Progenitor cell of endocrine pancreas (in vitro differentiated cells): ENCODE results near the gene SFPQ. TPM values are rescaled to one million over a fixed set of nuclear protein-coding genes. Genes with fewer than 3 reads are reported as not detected.

Experiments
- DNase-seq: peaks from one replicate; pipeline ENCODE4 v3.0.0; 2021; ENCODE audit warnings: low spot score; ENCODE audit not compliant: unreplicated experiment
- H3K27ac Mint-ChIP-seq: 2 replicates; pipeline ENCODE4 v1.8.0; 2021; ENCODE audit warnings: mild to moderate bottlenecking, moderate library complexity, mixed read lengths
- H3K27me3 Mint-ChIP-seq: 2 replicates; pipeline ENCODE4 v1.8.0; 2021; ENCODE audit warnings: mixed read lengths
- H3K36me3 Mint-ChIP-seq: 2 replicates; pipeline ENCODE4 v1.8.0; 2022; ENCODE audit warnings: mixed read lengths; ENCODE audit not compliant: insufficient read depth
- H3K4me1 Mint-ChIP-seq: 2 replicates; pipeline ENCODE4 v1.8.0; 2021; ENCODE audit warnings: low read depth, mixed read lengths
- H3K4me3 Mint-ChIP-seq: 2 replicates; pipeline ENCODE4 v1.8.0; 2021; ENCODE audit warnings: low read depth, mild to moderate bottlenecking, moderate library complexity, mixed read lengths
- H3K9me3 Mint-ChIP-seq: 2 replicates; pipeline ENCODE4 v1.8.0; 2021; ENCODE audit warnings: low read depth, mixed read lengths
- total RNA-seq: library from RNA; stranded (reverse); gene quantifications from 2 replicates; pipeline ENCODE4 v1.2.1, GENCODE V29; 2021
- TF ChIP-seq, protein P1 (sequence below): fragments of 200-600 bp; sonication (generic); IDR thresholded peaks from one replicate; pipeline ENCODE4 v1.5.0; 2021; ENCODE audit warnings: antibody characterized with exemption, mild to moderate bottlenecking; ENCODE audit not compliant: unreplicated experiment

SFPQ gene
- total RNA-seq, 1 donor from 2014 or later = 653 TPM

- DNase-seq = no peak
- Mint-ChIP-seq H3K27me3 (no peaks in the 10 kb centered on the region), H3K9me3 (no peaks in the 10 kb centered on the region), H3K27ac (peak overlapping the region; percentile 91), H3K4me1 (peaks cover 77% of the 10 kb centered on the region), H3K4me3 (no peak overlapping the region), H3K36me3 (peaks cover 72% of the 10 kb centered on the region)
- TF ChIP-seq, protein P1, sequence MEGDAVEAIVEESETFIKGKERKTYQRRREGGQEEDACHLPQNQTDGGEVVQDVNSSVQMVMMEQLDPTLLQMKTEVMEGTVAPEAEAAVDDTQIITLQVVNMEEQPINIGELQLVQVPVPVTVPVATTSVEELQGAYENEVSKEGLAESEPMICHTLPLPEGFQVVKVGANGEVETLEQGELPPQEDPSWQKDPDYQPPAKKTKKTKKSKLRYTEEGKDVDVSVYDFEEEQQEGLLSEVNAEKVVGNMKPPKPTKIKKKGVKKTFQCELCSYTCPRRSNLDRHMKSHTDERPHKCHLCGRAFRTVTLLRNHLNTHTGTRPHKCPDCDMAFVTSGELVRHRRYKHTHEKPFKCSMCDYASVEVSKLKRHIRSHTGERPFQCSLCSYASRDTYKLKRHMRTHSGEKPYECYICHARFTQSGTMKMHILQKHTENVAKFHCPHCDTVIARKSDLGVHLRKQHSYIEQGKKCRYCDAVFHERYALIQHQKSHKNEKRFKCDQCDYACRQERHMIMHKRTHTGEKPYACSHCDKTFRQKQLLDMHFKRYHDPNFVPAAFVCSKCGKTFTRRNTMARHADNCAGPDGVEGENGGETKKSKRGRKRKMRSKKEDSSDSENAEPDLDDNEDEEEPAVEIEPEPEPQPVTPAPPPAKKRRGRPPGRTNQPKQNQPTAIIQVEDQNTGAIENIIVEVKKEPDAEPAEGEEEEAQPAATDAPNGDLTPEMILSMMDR = no peak
Observed at GRCh38 chr1:35185200-35185599, 7.7 kb downstream of the SFPQ start.

GRCh38 chr1:35184495-35185199 lies 8.3 kb downstream of the SFPQ start:
- H3K4me3 Mint-ChIP-seq = peak overlapping the region; percentile 37
- H3K9me3 Mint-ChIP-seq = no peaks in the 10 kb centered on the region
- H3K27ac Mint-ChIP-seq = peak overlapping the region; percentile 91

DNA sequence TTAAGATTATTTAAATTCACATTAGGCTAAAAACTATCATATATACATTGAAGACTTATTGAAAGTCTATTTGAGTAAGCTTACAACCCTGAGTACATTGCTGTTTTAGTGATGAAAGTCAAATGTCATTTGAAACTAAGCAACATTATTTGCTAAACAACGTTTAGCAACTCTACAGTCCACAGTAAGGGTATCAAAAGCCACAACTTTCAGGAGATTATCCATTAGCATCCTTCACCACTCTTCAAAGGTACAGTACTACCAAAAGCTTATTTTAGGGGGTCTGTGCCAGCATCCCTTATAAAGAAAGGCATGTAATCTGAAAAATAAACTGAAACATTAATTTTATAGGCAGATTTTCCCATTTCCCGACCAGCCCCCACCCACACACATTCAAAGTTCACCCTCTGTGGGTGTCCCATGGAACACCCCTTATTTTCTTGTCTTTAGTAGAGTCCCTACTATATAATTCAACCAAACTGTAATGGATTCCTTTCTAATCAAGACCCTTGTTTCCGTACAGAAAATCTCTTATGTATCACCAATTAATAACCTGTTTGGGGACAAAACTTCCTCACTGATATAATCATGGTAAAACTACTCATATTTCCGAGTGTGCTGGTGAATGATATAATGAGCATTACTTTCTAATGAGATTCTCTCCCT lies 11.0 kb downstream of the SFPQ start:
- DNase-seq = no peak
- Mint-ChIP-seq H3K27me3 (no peaks in the 10 kb centered on the region), H3K4me3 (no peak overlapping the region), H3K27ac (peak overlapping the region; percentile 87), H3K36me3 (peaks cover 50% of the 10 kb centered on the region), H3K9me3 (no peaks in the 10 kb centered on the region), H3K4me1 (peaks cover 67% of the 10 kb centered on the region)
- TF ChIP-seq, protein P1 = no peak

More at GRCh38 chr1:35184495-35185199, 8.3 kb downstream of the SFPQ start:
- TF ChIP-seq, protein P1 = no peak
- DNase-seq = no peak
- peaks cover 68% of the 10 kb centered on the region for H3K36me3 Mint-ChIP-seq
- H3K27me3 Mint-ChIP-seq = no peaks in the 10 kb centered on the region
- H3K4me1 Mint-ChIP-seq = peaks cover 77% of the 10 kb centered on the region

DNA sequence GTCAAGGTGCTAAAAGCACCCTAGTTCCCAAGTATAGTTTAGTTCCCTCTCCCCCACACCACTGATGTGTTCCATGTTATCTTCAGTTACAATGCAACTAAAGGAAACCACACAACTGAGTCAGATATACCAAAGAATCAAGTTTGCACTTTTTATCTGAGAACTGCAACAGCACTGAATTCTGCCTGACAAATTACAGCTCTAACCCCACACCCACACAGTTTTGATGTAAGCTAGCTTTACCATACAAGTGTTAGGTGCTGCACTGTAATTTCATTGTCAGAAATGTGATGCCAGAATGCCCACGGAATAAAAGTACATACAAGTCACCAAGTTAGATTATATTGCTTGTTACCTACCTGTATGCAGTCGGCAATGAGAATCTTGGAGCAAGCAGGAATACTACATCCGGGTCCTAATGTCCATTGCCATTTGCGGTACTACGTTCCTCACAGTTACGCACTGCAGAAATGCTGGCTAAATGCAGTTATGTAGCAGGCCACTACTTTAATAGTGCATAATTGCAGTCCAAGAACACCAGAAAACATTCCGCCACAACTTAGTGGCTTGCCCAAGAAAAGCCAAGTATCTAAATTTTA lies 12.1 kb downstream of the SFPQ start:
- Mint-ChIP-seq H3K4me1 (peaks cover 61% of the 10 kb centered on the region), H3K36me3 (peaks cover 46% of the 10 kb centered on the region), H3K27ac (peak overlapping the region; percentile 34), H3K27me3 (no peaks in the 10 kb centered on the region), H3K9me3 (no peaks in the 10 kb centered on the region), H3K4me3 (no peak overlapping the region)
- no peak for DNase-seq
- TF ChIP-seq, protein P1 = no peak

GRCh38 chr1:35179908-35180307 lies 13.0 kb downstream of the SFPQ start:
- no peak overlapping the region for H3K4me3 Mint-ChIP-seq
- DNase-seq = no peak
- peak overlapping the region; percentile 78 for H3K27ac Mint-ChIP-seq
- H3K27me3 Mint-ChIP-seq = no peaks in the 10 kb centered on the region
- H3K36me3 Mint-ChIP-seq = peaks cover 45% of the 10 kb centered on the region
- no peaks in the 10 kb centered on the region for H3K9me3 Mint-ChIP-seq
- TF ChIP-seq, protein P1 = no peak
- H3K4me1 Mint-ChIP-seq = peaks cover 58% of the 10 kb centered on the region
